Measurements from ENCODE around the gene GALNTL6. TPM values are rescaled to one million over a fixed set of nuclear protein-coding genes. Genes with fewer than 3 reads are reported as not detected.

GALNTL6 gene
- polyA plus RNA-seq (ENCODE audit: insufficient read length in 3 of 3): 1 to 10 TPM in 1 of 3 donors, under 1 TPM in 2; 0.85 to 3.4 (median 0.98) TPM

DNA sequence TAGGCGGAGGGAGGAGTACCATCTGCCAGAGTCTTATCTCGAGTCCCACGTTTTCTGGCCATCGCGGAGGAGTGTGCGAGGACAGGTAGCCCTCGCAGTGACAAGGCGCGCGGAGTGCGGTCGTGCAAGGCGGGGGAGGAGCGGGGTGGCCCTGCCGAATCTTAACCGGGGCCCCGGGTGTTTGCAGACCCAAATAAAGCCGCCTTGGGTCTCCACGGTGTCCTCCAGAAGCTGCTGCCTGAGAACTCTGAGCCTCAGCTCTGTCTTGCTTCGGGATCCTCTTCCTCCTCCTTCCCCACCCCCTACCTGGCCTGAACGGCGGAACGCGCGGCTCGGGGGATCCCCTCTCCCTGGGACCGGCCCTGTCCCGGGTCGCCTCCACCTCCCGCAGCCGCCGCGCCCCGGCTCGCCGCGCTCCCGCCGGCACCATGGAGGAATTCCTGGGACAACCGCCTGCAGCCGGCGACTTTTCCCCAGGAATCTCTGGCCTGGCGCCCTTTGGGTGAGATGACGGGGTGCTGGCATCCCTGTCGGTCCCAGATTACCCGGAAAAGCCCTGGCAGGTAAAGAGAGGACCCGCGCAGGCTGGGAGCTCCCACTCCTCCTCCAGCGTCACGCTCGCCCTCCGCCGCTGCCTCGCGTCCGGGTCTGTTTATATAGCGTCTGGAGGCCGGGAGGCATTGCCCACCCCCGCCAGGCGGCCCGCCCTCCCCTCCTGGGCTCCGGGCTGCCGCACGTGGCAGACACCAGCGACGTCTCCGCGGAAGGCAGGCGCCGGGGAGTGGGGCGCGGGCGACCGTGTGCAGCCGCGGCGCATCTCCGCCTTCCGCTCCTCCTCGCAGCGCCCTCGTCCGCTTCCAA, at the start of gene GALNTL6:
Gene GALNTL6, plus strand, starts transcription at position 740 of the 861 bp plus-strand sequence.
- no peak for DNase-seq (ENCODE audit: low read depth in 3 of 3, low spot score in 2 of 3)

DNA sequence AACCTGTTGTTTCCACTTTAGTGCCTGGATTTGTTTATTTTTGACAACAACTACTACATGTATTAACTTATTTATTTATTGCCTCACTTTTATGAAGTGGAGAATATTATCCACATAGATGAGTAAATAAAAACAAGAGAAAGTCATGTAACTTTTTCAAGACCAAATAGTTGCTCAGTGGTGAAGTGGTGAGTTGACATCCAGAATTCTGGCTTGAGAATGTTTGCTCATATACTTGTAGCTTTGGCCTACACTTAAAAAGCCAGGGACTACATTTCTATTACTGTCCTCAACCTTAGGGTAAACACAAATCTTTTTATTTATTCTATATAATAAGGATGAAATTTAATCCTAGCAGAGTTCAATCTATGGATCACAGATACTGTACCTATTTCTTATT, 47.7 kb upstream of the GALNTL6 start:
- no peak for DNase-seq (ENCODE audit: low read depth in 3 of 3, low spot score in 2 of 3)

DNA sequence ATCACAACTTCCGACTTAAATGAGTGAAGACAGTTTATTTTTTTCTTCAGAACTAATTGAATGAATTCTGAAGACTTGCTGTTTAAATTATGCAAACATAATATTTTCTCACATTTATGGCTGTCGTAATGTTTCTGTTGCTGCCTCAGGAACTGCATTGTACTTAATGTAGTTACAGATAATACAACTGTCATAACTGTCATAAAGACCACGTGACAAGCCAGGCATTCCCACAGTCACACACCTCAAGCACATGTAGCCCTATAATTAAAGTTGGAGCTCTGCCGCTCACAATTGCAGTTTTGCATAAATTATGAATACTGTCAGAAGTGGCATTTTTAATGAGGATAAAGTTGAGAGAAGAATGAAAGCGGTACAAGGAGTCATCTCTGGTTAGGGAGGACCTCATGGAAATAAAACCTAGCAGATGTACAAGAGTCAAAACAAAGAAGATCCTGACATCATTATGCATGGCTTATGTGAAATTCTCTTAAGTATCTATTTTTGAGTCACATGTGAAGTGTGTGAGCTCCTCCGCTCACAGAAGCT, 38.5 kb upstream of the GALNTL6 start:
- DNase-seq (ENCODE audit: low read depth in 3 of 3, low spot score in 2 of 3): no peak

DNA sequence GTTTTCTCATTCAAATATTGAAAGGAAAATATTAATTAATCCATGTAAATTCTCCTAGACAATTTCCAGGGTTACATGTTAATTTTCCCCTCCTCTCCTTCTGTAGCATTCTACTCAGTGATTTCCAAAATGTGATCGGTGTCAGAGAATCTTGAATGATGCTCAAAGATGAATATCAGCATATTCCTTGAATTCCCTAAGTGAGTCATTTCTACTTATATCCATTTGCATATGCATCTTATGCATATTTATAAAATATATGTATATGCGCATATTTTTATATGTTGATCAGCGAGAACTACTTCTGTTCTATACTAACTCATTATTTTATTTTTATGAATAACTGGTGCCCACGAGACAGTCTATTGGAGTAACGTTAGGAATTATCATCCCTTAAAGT, 33.9 kb upstream of the GALNTL6 start:
- DNase-seq (ENCODE audit: low read depth in 3 of 3, low spot score in 2 of 3): no peak

DNA sequence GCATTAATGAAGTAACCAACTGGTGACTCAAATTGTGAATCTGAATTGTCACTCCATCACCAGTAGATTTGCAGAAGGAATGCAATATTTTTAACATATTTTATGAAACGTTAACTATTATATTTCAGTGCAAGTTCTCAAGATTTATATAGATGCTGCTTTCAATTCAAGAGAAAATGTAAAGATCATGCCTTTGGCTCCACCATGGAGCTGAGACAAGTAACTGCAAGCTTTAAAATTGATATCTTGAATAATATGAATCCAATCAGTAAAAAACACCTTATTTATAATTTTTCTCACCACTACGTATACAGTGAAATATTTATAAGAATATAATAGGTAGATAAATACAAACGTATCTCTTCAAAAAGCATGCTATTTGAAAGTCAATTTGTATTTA, 27.8 kb upstream of the GALNTL6 start:
- DNase-seq (ENCODE audit: low read depth in 3 of 3, low spot score in 2 of 3): no peak

DNA sequence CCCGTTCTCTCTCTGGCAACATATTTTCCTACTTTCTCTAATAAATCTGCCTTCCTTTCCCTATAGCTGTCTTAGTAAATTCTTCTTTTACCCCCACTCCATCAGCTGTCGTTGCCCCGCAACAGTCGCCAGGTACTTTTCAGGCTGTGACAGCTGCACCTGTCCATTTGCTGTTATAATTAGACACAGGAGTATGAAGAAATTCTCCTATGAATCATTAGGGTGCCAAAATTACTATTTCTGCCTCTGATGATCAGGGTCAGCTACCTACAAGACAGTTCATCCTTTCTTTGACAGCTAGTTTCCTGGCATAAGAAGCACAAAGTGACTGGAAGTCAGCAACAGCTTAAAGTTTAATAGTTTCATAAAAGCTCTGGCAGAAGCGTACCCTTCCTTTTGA, 19.5 kb upstream of the GALNTL6 start:
- no peak for DNase-seq (ENCODE audit: low read depth in 3 of 3, low spot score in 2 of 3)

DNA sequence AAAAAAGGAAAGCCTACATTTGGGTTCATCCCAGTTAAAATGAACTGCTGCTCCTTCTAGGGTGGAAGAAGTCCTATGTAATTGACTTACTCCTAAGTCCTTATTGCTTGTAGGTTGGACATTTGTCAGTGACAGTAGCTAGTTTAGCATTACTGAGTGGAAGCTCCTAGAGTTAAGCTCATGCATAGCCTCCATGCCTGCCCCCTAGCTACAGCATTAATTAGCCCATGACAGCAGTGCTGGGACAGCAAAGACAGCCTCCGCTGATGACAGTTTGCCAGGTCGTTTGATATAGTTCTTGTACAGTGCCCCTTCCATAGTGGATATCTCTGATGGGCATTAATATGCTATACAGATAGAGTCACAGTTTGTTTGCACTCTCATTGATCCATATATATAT, 18.7 kb upstream of the GALNTL6 start:
- DNase-seq (ENCODE audit: low read depth in 3 of 3, low spot score in 2 of 3): no peak

DNA sequence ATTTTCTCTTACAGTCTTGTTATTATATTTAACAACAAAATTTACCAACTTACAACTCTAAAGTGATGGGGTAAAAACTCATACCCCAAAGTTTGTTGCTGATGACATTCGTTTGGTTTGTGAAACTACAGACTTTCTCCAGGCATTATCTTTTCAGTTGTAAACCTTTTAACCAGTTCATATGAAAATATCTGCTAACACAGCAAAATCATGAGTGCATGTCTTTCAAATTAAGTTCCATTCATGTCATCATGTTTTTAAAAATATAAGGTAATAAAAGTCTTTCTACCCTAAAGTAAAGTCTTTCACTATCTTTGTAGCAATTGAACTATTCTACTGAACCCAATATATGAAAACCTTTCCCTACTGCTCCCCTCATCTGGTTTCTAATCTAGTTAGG, 3.4 kb upstream of the GALNTL6 start:
- no peak for DNase-seq (ENCODE audit: low read depth in 3 of 3, low spot score in 2 of 3)

DNA sequence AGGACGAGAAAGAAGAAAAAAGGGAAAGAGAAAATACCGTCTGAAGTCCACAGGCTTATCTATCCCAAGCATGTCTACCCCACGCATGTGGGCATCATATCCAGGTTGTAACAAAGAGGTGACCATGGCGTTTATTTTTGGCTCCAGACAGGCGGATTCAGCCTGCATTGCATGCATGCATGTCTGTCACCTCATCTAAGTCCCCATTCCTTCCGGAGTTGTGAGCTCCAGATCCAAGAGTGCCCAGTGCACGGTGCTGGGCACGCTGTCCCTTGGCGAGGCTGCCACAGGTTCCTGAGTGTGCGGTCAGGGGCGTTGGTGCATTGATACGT, 905 bp upstream of the GALNTL6 start:
- no peak for DNase-seq (ENCODE audit: low read depth in 3 of 3, low spot score in 2 of 3)

DNA sequence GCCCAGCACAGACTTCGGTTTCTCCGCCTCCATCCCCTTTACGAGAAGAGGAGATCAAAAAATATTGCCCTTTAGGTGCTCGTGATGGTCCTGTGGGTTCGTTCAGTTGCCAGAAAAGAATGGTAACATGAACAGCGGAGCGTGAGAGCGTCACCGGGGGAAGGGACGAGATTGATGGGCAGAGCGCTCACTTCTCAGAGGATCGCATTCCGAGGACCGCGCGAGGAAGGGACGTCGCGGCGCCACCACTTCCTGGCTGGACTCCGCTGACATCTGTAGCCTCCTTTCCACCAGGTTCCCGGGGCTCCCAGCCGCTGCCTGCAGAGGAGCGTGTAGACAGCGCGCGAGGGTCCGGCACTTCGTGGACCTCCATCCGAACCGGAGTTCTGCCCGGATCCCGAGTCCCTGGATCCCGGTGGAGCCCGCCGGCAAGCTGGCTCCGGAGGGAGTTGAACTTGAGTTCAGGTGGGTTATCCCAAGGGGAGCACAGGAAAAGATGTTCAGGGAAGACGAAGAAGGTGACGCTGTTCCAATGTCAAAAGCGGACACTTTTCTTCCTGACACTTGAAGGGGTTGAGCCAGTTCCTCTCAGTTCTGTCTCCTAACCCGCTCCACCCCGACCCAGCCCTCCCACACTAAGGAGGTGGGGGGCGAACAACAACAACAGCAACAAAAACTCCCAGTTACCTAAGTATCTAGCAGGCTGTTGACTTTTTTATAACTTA, 484 bp downstream of the GALNTL6 start:
- no peak for DNase-seq (ENCODE audit: low read depth in 3 of 3, low spot score in 2 of 3)

DNA sequence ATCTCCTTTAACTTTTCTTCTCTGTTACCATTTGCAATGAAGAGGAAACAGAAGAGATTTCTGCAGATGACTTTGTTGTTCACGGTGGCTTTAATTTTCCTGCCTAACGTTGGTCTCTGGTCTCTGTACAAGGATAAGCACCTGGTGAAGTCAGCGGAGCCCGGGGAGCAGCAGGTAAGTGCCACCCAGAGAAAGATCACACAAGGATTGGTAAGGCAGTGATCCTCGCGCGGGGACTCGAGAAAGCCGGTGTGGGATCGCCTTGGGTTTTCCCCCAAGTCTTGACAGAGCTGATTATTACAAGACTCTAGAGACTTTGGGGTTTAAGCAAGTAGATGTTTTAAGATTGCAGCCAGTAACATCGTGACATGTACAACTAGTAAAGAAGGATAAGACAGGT, 1.3 kb downstream of the GALNTL6 start:
- DNase-seq (ENCODE audit: low read depth in 3 of 3, low spot score in 2 of 3): no peak

DNA sequence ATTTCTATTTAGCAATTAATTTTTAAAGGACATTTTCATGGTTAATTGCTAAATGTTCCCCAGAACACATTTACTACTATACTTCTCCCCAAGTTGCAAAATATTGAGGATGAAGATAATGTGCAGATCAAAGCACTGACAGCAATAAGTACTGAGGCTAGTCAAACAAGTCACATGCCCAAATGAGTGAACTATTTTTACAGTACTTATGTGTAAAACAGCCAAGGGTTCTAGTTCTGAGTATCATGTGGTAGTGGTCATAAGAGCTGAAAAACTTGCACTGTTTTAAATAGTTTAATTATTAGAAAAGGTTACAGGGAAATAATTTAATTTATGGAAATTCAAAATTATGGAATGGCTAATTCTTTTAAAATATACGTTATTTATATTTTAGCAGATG, 3.8 kb downstream of the GALNTL6 start:
- no peak for DNase-seq (ENCODE audit: low read depth in 3 of 3, low spot score in 2 of 3)

DNA sequence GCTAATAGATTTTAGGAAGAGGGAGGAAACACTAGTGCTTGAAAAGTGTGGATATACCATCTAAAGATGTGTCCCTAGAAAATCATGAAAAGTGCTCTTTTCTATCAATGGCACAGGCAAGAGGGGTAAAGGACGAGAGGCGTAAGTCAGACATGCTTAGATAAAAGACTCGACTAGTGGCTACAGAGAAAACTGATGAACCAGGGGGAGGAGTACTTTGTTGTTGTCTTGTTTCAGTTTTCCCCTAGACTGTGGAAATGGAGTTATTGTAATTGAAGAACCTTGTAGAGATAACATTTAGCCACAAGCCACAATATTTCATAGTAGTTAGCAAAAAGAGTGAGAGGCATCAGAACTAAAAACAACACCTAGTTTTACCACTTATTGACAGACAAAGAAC, 21.4 kb downstream of the GALNTL6 start:
- DNase-seq (ENCODE audit: low read depth in 3 of 3, low spot score in 2 of 3): no peak

DNA sequence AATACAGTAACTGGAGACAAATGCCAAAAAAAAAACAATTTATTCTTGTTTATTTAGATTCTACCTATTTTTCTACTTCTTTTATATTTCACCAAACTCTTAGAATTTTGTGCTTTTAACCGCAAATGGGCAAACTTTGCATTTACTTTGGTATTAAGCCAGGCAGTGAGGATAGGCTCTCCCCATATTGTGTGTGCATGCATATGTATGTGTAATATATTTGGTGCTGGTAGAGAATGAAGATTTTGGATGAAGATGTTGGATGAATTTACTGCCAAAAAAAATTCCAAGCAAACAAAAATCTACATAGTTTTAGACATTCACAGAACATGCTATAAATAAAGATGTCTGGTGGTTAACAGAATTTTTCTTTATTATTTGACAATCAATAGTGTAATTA, 30.3 kb downstream of the GALNTL6 start:
- no peak for DNase-seq (ENCODE audit: low read depth in 3 of 3, low spot score in 2 of 3)

DNA sequence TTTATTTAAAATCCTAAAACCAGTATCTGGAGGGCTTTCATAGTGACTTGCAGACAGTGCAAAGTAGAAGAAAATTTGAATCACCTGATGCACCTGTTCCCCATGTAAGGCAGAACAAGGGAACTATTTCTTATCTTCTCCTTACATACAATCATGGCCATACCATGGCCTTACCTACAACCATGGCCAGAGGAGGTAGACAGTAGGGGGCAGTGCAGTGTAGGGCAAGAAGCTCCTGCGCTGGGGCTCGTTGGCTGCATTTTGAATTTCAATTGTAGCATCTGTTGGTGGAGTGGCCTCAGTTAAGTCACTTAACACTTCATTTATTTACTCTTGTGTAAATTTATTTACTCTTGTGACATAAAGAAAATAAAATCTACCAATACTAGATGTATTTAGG, 33.0 kb downstream of the GALNTL6 start:
- DNase-seq (ENCODE audit: low read depth in 3 of 3, low spot score in 2 of 3): no peak

DNA sequence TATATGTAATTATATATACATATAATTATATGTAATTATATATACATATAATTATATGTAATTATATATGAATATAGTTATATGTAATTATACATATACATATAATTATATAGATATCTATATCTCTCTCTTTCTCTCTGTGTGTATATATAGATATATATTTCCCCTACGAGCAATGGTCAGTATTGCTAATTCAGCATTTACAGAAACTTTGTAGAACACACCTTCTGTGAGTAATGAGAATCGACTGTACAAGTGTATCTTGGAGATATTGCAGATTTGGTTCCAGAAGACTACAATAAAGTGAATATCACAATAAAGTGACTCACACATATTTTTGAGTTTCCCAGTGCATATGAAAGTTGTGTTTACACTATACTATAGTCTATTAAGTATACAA, 33.7 kb downstream of the GALNTL6 start:
- no peak for DNase-seq (ENCODE audit: low read depth in 3 of 3, low spot score in 2 of 3)

DNA sequence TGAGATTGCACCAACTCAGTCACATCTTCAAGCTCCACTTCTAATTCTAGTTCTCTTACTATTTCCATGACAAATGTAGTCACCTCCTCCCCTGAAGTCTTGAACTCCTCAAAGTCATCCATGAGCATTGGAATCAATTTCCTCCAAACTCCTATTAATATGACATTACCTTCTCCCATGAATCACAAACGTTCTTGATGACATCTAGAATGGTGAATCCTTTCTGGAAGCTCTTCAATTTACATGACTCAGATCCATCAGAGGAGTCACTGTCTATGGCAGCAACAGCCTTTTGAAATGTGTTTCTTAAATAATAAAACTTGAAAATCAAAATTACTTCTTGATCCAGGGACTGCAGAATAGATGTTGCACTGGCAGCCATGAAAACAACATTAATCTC, 34.5 kb downstream of the GALNTL6 start:
- DNase-seq (ENCODE audit: low read depth in 3 of 3, low spot score in 2 of 3): no peak

DNA sequence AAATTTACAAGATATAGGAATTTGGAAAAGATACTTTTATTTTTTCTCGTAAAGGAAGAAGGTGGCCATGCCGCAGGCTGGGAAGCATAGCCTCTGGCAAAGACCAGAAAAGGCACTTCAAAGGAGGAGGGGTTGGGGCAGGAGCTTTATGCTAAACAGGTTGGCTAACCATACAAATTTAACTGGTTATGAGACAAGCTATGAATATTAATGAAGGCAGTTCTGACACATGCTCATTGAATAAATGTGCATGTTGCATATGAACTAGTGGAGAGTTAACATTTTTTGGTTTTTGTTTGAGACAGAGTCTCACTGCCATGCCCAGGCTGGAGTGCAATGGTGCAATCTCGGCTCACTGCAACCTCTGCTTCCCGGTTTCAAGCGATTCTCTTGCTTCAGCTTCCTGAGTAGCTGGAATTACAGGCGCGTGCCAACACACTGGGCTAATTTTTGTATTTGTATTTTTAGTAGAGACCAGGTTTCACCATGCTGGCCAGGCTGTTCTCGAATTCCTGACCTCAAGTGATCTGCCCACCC, 36.5 kb downstream of the GALNTL6 start:
- DNase-seq (ENCODE audit: low read depth in 3 of 3, low spot score in 2 of 3): no peak

DNA sequence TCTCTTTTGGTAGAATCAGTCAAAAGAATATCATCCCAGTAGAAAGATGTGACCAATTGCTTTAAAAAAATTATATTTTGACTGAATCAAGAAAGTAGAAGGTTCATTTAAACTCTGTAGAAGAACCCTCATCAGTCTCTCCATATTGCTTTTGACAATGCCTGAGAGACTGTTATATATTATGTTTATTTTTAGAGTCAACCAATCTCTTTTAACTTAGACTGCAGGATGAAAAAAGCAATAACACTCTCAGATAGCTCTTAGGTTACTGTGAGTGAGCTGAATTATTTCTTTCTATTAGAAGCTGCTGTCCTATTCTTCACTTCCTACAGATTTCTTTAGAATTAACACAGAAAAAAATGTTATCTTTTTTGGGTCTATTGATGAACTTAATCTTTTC, 38.1 kb downstream of the GALNTL6 start:
- no peak for DNase-seq (ENCODE audit: low read depth in 3 of 3, low spot score in 2 of 3)

DNA sequence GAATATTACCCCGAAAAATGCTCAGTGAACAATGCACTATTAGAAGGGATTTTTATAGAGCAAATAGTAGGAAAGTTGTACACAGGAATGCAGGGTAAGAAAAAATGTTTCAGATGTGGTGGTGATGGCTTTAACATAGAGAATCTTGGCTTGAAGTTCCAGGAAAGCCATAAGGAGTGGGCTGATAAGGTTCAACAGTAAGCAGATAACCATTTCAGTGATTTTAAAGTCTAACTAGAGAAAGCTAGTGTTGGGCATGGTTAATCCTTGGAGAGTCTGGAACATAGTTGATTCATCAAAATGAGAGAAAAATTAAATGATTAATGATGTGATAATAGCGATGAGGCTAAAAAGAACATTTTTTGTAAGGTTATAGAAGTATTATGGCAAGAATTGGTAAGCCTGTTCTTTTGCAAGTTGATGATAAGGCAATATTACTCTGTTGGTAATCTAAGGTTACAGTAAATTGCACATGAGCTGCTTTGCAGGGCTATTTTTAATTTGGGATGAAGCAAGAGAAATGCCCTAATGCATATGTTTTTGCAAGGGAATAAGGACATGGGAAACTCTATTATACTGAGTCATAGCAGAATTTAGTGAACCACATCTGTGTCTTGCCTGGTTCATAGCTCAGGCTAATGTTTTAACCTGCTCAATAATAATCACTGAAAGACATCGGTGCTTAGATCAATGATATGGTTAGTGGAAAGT, 44.3 kb downstream of the GALNTL6 start:
- DNase-seq (ENCODE audit: low read depth in 3 of 3, low spot score in 2 of 3): no peak

DNA sequence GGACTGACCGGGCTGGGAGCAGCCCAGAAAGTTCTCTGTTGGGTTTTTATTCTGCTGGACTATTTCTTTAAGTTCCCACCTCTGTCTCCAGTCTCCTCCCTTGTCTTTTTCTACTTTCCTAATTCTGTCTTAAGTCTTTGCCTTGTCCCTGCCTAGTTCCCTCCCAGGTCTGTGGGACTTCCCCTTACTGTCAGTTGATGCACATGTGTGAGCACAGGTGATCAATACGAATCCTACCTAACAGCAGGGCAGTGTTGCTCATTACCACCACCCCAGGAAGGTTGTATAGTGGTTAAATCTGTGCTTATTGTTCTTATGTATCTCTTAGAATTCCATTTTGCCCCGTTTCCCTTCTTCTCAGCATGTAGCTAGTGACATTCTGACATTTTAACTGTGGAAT, 62.1 kb downstream of the GALNTL6 start:
- no peak for DNase-seq (ENCODE audit: low read depth in 3 of 3, low spot score in 2 of 3)

Data from right renal cortex interstitium (tissue), 3 donors.